ENCODE data around the gene CFAP210.

DNA sequence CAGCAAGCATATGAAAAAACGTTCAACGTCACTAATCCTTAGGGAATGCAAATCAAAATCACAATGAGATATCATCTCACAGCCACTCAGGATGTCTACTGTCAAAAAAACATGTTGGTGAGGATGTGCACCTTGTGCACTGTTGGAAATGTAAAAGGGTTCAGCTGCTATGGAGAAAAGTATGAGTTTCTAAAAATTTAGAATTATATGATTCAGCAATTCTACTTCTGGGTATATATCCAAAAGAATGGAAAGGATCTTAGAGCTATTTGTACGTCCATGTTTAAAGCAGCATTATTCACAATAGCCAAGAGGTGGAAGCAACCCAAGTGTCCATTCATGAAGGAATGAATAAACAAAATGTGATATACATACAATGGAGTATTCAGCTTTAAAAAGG lies 50.0 kb downstream of the CFAP210 start:
- TF ChIP-seq, protein P1, sequence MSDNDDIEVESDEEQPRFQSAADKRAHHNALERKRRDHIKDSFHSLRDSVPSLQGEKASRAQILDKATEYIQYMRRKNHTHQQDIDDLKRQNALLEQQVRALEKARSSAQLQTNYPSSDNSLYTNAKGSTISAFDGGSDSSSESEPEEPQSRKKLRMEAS (IDR thresholded peaks at IDR 0.05): no peak
- TF ChIP-seq, protein P2, sequence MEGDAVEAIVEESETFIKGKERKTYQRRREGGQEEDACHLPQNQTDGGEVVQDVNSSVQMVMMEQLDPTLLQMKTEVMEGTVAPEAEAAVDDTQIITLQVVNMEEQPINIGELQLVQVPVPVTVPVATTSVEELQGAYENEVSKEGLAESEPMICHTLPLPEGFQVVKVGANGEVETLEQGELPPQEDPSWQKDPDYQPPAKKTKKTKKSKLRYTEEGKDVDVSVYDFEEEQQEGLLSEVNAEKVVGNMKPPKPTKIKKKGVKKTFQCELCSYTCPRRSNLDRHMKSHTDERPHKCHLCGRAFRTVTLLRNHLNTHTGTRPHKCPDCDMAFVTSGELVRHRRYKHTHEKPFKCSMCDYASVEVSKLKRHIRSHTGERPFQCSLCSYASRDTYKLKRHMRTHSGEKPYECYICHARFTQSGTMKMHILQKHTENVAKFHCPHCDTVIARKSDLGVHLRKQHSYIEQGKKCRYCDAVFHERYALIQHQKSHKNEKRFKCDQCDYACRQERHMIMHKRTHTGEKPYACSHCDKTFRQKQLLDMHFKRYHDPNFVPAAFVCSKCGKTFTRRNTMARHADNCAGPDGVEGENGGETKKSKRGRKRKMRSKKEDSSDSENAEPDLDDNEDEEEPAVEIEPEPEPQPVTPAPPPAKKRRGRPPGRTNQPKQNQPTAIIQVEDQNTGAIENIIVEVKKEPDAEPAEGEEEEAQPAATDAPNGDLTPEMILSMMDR (IDR thresholded peaks at IDR 0.05): no peak
- no peak for TF ChIP-seq NPAS2 (CRISPR knock-in tag; IDR thresholded peaks at IDR 0.05; ENCODE audit: borderline replicate concordance)
- TF ChIP-seq, protein P3, sequence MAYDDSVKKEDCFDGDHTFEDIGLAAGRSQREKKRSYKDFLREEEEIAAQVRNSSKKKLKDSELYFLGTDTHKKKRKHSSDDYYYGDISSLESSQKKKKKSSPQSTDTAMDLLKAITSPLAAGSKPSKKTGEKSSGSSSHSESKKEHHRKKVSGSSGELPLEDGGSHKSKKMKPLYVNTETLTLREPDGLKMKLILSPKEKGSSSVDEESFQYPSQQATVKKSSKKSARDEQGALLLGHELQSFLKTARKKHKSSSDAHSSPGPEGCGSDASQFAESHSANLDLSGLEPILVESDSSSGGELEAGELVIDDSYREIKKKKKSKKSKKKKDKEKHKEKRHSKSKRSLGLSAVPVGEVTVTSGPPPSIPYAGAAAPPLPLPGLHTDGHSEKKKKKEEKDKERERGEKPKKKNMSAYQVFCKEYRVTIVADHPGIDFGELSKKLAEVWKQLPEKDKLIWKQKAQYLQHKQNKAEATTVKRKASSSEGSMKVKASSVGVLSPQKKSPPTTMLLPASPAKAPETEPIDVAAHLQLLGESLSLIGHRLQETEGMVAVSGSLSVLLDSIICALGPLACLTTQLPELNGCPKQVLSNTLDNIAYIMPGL (CRISPR knock-in tag; IDR thresholded peaks at IDR 0.05; ENCODE audit: borderline replicate concordance): no peak
